HCT116 (cell line): ENCODE results near the gene SLCO1B3. TPM values are rescaled to one million over a fixed set of nuclear protein-coding genes. Genes with fewer than 3 reads are reported as not detected.

Experiments used
- ATAC-seq: fragments of 200-7000 bp; cut with Tn5 transposase; 2 replicates; pipeline ENCODE4 v1.9.1; 2020; ENCODE audit warnings: mild to moderate bottlenecking, moderate library complexity
- Bru-seq: library from RNA; stranded (reverse); fragments of 400-500 nt; gene quantifications from one replicate; lab custom pipeline; 2021; lab: Mats Ljungman, UMichigan
- BruChase-seq, 2 experiments: library from RNA; stranded (reverse); fragments of 400-500 nt; gene quantifications; one replicate each; lab custom pipeline; 2021; lab: Mats Ljungman, UMichigan
- BruUV-seq: library from RNA; stranded (reverse); fragments of 400-500 nt; replicated peaks from 2 replicates; lab custom pipeline; 2021; lab: Mats Ljungman, UMichigan
- CTCF ChIA-PET: fragments of 300-600 bp; sonication (Branson Sonifier 250); formaldehyde crosslinking; loops from one replicate; lab custom pipeline; 2021; ENCODE audit warnings: antibody characterized with exemption; lab: Charles Lee
- POLR2A ChIA-PET: fragments of 300-600, 350-600 bp; sonication (Branson Sonifier 250); formaldehyde crosslinking; loops from one replicate; lab custom pipeline; 2021; ENCODE audit warnings: antibody characterized with exemption; lab: Charles Lee
- RAD21 ChIA-PET, 2 experiments: fragments of 300-600 bp; sonication (Branson Sonifier 250); formaldehyde crosslinking; loops; one replicate each; lab custom pipeline; 2023; ENCODE audit warnings: low total read pairs in 2 of 2; ENCODE audit not compliant: uncharacterized antibody in 2 of 2, unreplicated experiment in 2 of 2, low non-redundant PET in 1 of 2; lab: Charles Lee
- DNase-seq: peaks from one replicate; pipeline ENCODE4 v3.0.0-alpha.2; 2010; ENCODE audit warnings: low read depth, low spot score
- H2AFZ ChIP-seq: fragments of 200-600 bp; shearing (Covaris generic), sonication (generic); 2 replicates; pipeline ENCODE4 v1.6.1; 2017; ENCODE audit warnings: low read depth, mixed run types, mixed read lengths, antibody characterized with exemption, low read length; ENCODE audit not compliant: poor library complexity, severe bottlenecking
- H3K27ac ChIP-seq: 2 replicates; pipeline ENCODE4 v1.5.1; 2012; ENCODE audit warnings: low read depth, low read length
- H3K27me3 ChIP-seq: fragments of 200-600 bp; sonication (generic); 2 replicates; pipeline ENCODE4 v1.6.1; 2016; ENCODE audit warnings: mixed run types, low read length, mixed read lengths; ENCODE audit not compliant: insufficient read depth
- H3K36me3 ChIP-seq, 2 experiments: fragments of 200-500 bp in 1 of 2; fragments of 200-600 bp in 1 of 2; sonication (Bioruptor generic) in 1 of 2; sonication (generic) in 1 of 2; 2 replicates each; pipeline versions ENCODE4 v1.5.1 to v1.6.1; 2014 to 2016; ENCODE audit warnings: low read length in 2 of 2, inconsistent platforms in 1 of 2, mixed read lengths in 1 of 2, mixed run types in 1 of 2; ENCODE audit not compliant: insufficient read depth in 2 of 2, control insufficient read depth in 1 of 2
- H3K4me1 ChIP-seq, 2 experiments: fragments of 200-600 bp in 1 of 2; sonication (generic) in 1 of 2; 2 replicates each; pipeline versions ENCODE4 v1.5.1 to v1.6.1; 2012 to 2017; ENCODE audit warnings: low read length in 2 of 2, inconsistent platforms in 1 of 2, mild to moderate bottlenecking in 1 of 2, mixed read lengths in 1 of 2, mixed run types in 1 of 2, moderate library complexity in 1 of 2; ENCODE audit not compliant: insufficient read depth in 2 of 2, control insufficient read depth in 1 of 2
- H3K4me2 ChIP-seq: fragments of 200-600 bp; sonication (generic); 2 replicates; pipeline ENCODE4 v1.6.1; 2017; ENCODE audit warnings: mixed run types, low read length, mixed read lengths
- H3K4me3 ChIP-seq, 2 experiments: fragments of 200-600 bp in 1 of 2; sonication (generic) in 1 of 2; replicated peaks in 1 of 2; 2 replicates each; pipeline ENCODE4 v1.5.1; 2011 to 2016; ENCODE audit warnings: low read length in 2 of 2, control low read depth in 1 of 2, low read depth in 1 of 2, mild to moderate bottlenecking in 1 of 2, mixed read lengths in 1 of 2, mixed run types in 1 of 2
- H3K79me2 ChIP-seq: fragments of 200-600 bp; sonication (generic); 2 replicates; pipeline ENCODE4 v1.6.1; 2017; ENCODE audit warnings: mild to moderate bottlenecking, mixed run types, low read length, moderate library complexity, mixed read lengths; ENCODE audit not compliant: insufficient read depth
- H3K9ac ChIP-seq: fragments of 200-600 bp; sonication (generic); 2 replicates; pipeline ENCODE4 v1.6.1; 2016; ENCODE audit warnings: low read length, mixed read lengths
- H3K9me2 ChIP-seq: fragments of 200-600 bp; sonication (generic), shearing (Covaris generic); 2 replicates; pipeline ENCODE4 v1.6.1; 2017; ENCODE audit warnings: mixed run types, mild to moderate bottlenecking, moderate library complexity; ENCODE audit not compliant: insufficient read depth
- H3K9me3 ChIP-seq, 2 experiments: fragments of 200-500 bp in 1 of 2; fragments of 200-600 bp in 1 of 2; sonication (Bioruptor generic) in 1 of 2; sonication (generic) in 1 of 2; 2 replicates each; pipeline ENCODE4 v1.6.1; 2014 to 2017; ENCODE audit warnings: low read length in 2 of 2, mixed read lengths in 2 of 2, inconsistent platforms in 1 of 2, low read depth in 1 of 2, mild to moderate bottlenecking in 1 of 2, mixed run types in 1 of 2, moderate library complexity in 1 of 2; ENCODE audit not compliant: control insufficient read depth in 1 of 2, insufficient read depth in 1 of 2
- H4K20me1 ChIP-seq: fragments of 200-600 bp; sonication (generic), shearing (Covaris generic); 2 replicates; pipeline ENCODE4 v1.6.1; 2017; ENCODE audit warnings: mixed run types, mild to moderate bottlenecking, moderate library complexity; ENCODE audit not compliant: insufficient read depth
- CEBPB ChIP-seq: IDR thresholded peaks from 2 replicates; pipeline ENCODE4 v1.6.1; 2012; ENCODE audit warnings: low read depth
- CTCF ChIP-seq, 3 experiments: fragments of 200-600 bp in 1 of 3; sonication (generic) in 1 of 3; IDR thresholded peaks in 2 of 3; conservative IDR thresholded peaks in 1 of 3; 2 replicates each; pipeline ENCODE4 v1.5.1; 2012 to 2017; ENCODE audit warnings: low read depth in 2 of 3, low read length in 2 of 3, antibody characterized with exemption in 1 of 3, borderline replicate concordance in 1 of 3, control low read depth in 1 of 3, mild to moderate bottlenecking in 1 of 3, mixed read lengths in 1 of 3, mixed run types in 1 of 3, moderate library complexity in 1 of 3; ENCODE audit not compliant: insufficient read depth in 1 of 3
- EGR1 ChIP-seq: IDR thresholded peaks from 2 replicates; pipeline ENCODE4 v1.6.1; 2012; ENCODE audit warnings: low read depth
- EZH2phosphoT487 ChIP-seq: fragments of 200-600 bp; IDR thresholded peaks from 2 replicates; pipeline ENCODE4 v1.6.1; 2018; ENCODE audit warnings: antibody characterized with exemption, borderline replicate concordance
- JUND ChIP-seq: IDR thresholded peaks from 2 replicates; pipeline ENCODE4 v1.6.1; 2012
- MAX ChIP-seq: IDR thresholded peaks from 2 replicates; pipeline ENCODE4 v1.6.1; 2012
- POLR2A ChIP-seq: IDR thresholded peaks from 2 replicates; pipeline ENCODE4 v1.7.0; 2011; ENCODE audit warnings: borderline replicate concordance; ENCODE audit not compliant: insufficient read depth, insufficient read length; ENCODE audit errors: extremely low read depth
- RAD21 ChIP-seq: IDR thresholded peaks from 2 replicates; pipeline ENCODE4 v1.6.1; 2012; ENCODE audit warnings: low read depth, mild to moderate bottlenecking
- SP1 ChIP-seq: IDR thresholded peaks from 2 replicates; pipeline ENCODE4 v1.6.1; 2012; ENCODE audit warnings: low read depth
- TCF7L2 ChIP-seq: IDR thresholded peaks from 2 replicates; pipeline ENCODE4 v1.7.0; 2011; ENCODE audit warnings: borderline replicate concordance, inconsistent platforms; ENCODE audit not compliant: insufficient read depth, insufficient read length; ENCODE audit errors: extremely low read depth
- ZFX ChIP-seq: fragments of 450-650 bp; IDR thresholded peaks from 2 replicates; pipeline ENCODE4 v1.6.1; 2017
- ZNF274 ChIP-seq: fragments of 200-500 bp; sonication (Bioruptor generic); IDR thresholded peaks from 2 replicates; pipeline ENCODE4 v1.6.1; 2014; ENCODE audit warnings: mild to moderate bottlenecking, low read depth, low read length, inconsistent platforms
- intact Hi-C: fragments of 100-400 bp; cut with micrococcal nuclease; formaldehyde crosslinking; loops from 2 replicates; pipeline ENCODE4 v1.10.0; 2022
- long read RNA-seq: library from polyadenylated mRNA; unstranded; transcript quantifications from one replicate; pipeline ENCODE4 v2.0.0, GENCODE V29; 2021; ENCODE audit not compliant: unreplicated experiment
- polyA plus RNA-seq: library from polyadenylated mRNA; unstranded; fragments of >200 nt; gene quantifications from 2 replicates; pipeline ENCODE4 v1.2.1, GENCODE V29; 2012; ENCODE audit warnings: missing spikeins
- total RNA-seq: library from RNA; stranded (reverse); gene quantifications from one replicate; pipeline ENCODE4 v1.2.1, GENCODE V29; 2021; ENCODE audit not compliant: unreplicated experiment

SLCO1B3 gene
- total RNA-seq (5.4 TPM), Bru-seq, nascent RNA (percentile 34 among the genes with signal in this experiment), BruChase-seq, experiment 1, labeled RNA remaining after a 6-hour chase (percentile 59 among the genes with signal in this experiment), BruChase-seq, experiment 2, labeled RNA remaining after a 2-hour chase (percentile 42 among the genes with signal in this experiment)
- 1.5 and 3.2 TPM in 2 replicates for polyA plus RNA-seq
- long read RNA-seq, partial matches to known transcripts, result 1 of 7 reads
- long read RNA-seq, other reads (novel, unspliced or antisense), result 6 of 7 reads

GRCh38 chr12:20810487-20810886 is at the start of gene SLCO1B3:
Gene SLCO1B3, plus strand, starts transcription at chr12:20810705. Its CDS starts 5,034 bp downstream, at chr12:20815739.
- ChIA-PET POLR2A (no interaction called here), CTCF (no interaction called here), RAD21 (no interaction called here)
- H3K9me2 ChIP-seq, result no peaks in the 10 kb centered on the region
- H3K4me2 ChIP-seq, result no peak within 1 kb of the TSS
- ATAC-seq, result no peak
- no peaks in the 10 kb centered on the region for H3K79me2 ChIP-seq
- BruUV-seq, result no TSS peak
- DNase-seq, result no peak
- no peak within 1 kb of the TSS for H3K9ac ChIP-seq
- H3K27me3 ChIP-seq, result no peaks in the 10 kb centered on the region
- H3K9me3 ChIP-seq, result no peaks in the 10 kb centered on the region
- H3K27ac ChIP-seq, result no peak within 1 kb of the TSS
- TF ChIP-seq RAD21, result no peak
- no peak for TF ChIP-seq JUND
- TF ChIP-seq ZFX, result no peak
- no peak for TF ChIP-seq POLR2A
- TF ChIP-seq EGR1, result no peak
- TF ChIP-seq CEBPB, result no peak
- no peak for TF ChIP-seq CTCF (IDR thresholded peaks at IDR 0.05 in 2 of 3, conservative IDR thresholded peaks at IDR 0.05 in 1 of 3; ENCODE audit: borderline replicate concordance in 1 of 3, insufficient read depth in 1 of 3, low read depth in 2 of 3, low read length in 2 of 3)
- TF ChIP-seq MAX, result no peak
- TF ChIP-seq EZH2phosphoT487, result no peak
- TF ChIP-seq TCF7L2, result no peak
- no peak for TF ChIP-seq SP1
- no peak for TF ChIP-seq ZNF274
- no peaks in the 10 kb centered on the region for H4K20me1 ChIP-seq
- H2AFZ ChIP-seq, result no peak within 1 kb of the TSS
- H3K36me3 ChIP-seq, result no peaks in the 10 kb centered on the region
- no peaks in the 10 kb centered on the region for H3K4me1 ChIP-seq
- H3K4me3 ChIP-seq, result no peak within 1 kb of the TSS
- intact Hi-C loops, result no loop called here
